Measurements from ENCODE around the gene ILRUN. TPM values are rescaled to one million over a fixed set of nuclear protein-coding genes. Genes with fewer than 3 reads are reported as not detected.

The ILRUN gene
- total RNA-seq, 1 experiment from 2014 or later = 64.6 TPM

DNA sequence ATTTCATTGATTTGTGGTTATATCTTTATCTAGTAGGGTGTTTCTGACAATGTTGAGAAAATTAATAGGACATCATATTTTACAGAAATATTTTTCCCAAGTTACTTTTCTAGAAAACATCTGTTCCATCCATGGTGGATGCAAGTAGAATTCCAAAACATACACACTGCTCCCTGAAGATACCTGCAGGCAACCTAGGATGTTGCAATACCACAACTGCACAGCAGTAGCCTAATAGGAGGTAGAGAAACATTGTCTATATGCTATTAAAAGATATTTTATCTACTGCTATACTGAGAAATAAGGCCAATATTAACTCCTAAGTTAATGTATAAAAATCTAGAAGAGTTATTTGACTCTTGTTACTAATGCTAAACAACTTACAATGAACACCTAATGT, 6.8 kb downstream of the ILRUN start:
- no peak overlapping the region for H2BK5ac ChIP-seq (ENCODE audit: insufficient read length, low read length)
- Mint-ChIP-seq H3K36me3 (ENCODE audit: insufficient read depth in 1 of 3, low read depth in 3 of 3) (peaks cover 5 to 17% (median 11%) of the 10 kb centered on the region in 3 experiments), H3K27me3 (ENCODE audit: low read depth) (no peaks in the 10 kb centered on the region), H3K9me3 (no peaks in the 10 kb centered on the region; a peak in 2 of 5 replicates), H3K27ac (no peak overlapping the region), H3K4me1 (peaks cover 6 to 9% of the 10 kb centered on the region in 2 experiments), H3K4me3 (no peak overlapping the region)
- H3K9ac ChIP-seq (ENCODE audit: extremely low read depth, insufficient read length, low read length) = no peak overlapping the region
- H2BK120ac ChIP-seq (ENCODE audit: low read depth, low read length, poor library complexity, severe bottlenecking) = no peak overlapping the region
- H2AK5ac ChIP-seq (ENCODE audit: insufficient read length, low read length) = no peak overlapping the region
- H4K91ac ChIP-seq (ENCODE audit: insufficient read length, low read depth, low read length) = no peak overlapping the region
- no peaks in the 10 kb centered on the region for H3K79me1 ChIP-seq (ENCODE audit: insufficient read depth, low read depth, low read length, poor library complexity, severe bottlenecking)
- no peak overlapping the region for H3K4ac ChIP-seq (ENCODE audit: low read depth, low read length)
- H3K23me2 ChIP-seq (ENCODE audit: insufficient read length, low read depth, low read length, poor library complexity, severe bottlenecking) = no peaks in the 10 kb centered on the region
- no peak overlapping the region for H3K27ac ChIP-seq (ENCODE audit: insufficient read length, low read depth, low read length)
- no peak overlapping the region for H4K8ac ChIP-seq (replicated peaks; ENCODE audit: insufficient read length, low read depth, low read length)
- H3K79me2 ChIP-seq (ENCODE audit: insufficient read depth, low read length) = peaks cover 8% of the 10 kb centered on the region; the same call in 1 of the 2 replicates
- TF ChIP-seq, protein P1, sequence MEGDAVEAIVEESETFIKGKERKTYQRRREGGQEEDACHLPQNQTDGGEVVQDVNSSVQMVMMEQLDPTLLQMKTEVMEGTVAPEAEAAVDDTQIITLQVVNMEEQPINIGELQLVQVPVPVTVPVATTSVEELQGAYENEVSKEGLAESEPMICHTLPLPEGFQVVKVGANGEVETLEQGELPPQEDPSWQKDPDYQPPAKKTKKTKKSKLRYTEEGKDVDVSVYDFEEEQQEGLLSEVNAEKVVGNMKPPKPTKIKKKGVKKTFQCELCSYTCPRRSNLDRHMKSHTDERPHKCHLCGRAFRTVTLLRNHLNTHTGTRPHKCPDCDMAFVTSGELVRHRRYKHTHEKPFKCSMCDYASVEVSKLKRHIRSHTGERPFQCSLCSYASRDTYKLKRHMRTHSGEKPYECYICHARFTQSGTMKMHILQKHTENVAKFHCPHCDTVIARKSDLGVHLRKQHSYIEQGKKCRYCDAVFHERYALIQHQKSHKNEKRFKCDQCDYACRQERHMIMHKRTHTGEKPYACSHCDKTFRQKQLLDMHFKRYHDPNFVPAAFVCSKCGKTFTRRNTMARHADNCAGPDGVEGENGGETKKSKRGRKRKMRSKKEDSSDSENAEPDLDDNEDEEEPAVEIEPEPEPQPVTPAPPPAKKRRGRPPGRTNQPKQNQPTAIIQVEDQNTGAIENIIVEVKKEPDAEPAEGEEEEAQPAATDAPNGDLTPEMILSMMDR (conservative IDR thresholded peaks at IDR 0.05) = no peak
- no peak overlapping the region for H3K23ac ChIP-seq (ENCODE audit: insufficient read length, low read depth, low read length)
- no peaks in the 10 kb centered on the region for H4K20me1 ChIP-seq (ENCODE audit: control insufficient read depth, insufficient read depth, insufficient read length)
- no peak overlapping the region for H3K14ac ChIP-seq (ENCODE audit: insufficient read depth, low read length)
- no peak for DNase-seq
- no peaks in the 10 kb centered on the region for H3K9me3 ChIP-seq (ENCODE audit: control insufficient read depth, low read depth, low read length)
- no peak overlapping the region for H2AFZ ChIP-seq (ENCODE audit: low read length)
- no peak overlapping the region for H3K18ac ChIP-seq (ENCODE audit: insufficient read length, low read depth, low read length)
- H3K4me1 ChIP-seq (ENCODE audit: insufficient read depth, low read length) = no peaks in the 10 kb centered on the region
- no peak overlapping the region for H2BK12ac ChIP-seq (ENCODE audit: insufficient read length, low read depth, low read length)
- no peak overlapping the region for H3K4me2 ChIP-seq (ENCODE audit: insufficient read depth, insufficient read length, low read length)
- H3K27me3 ChIP-seq (ENCODE audit: insufficient read depth, low read length) = no peaks in the 10 kb centered on the region
- no peak overlapping the region for H2BK20ac ChIP-seq (ENCODE audit: low read depth, low read length, poor library complexity, severe bottlenecking)
- no peak overlapping the region for H4K5ac ChIP-seq (ENCODE audit: insufficient read length, low read depth, low read length)
- no peak overlapping the region for H3T11ph ChIP-seq (ENCODE audit: low read length)
- no peak overlapping the region for H3K56ac ChIP-seq (ENCODE audit: insufficient read length, low read depth, low read length)
- no peak overlapping the region for H2BK15ac ChIP-seq (ENCODE audit: low read depth, low read length)
